Activated CD8-positive, alpha-beta T cell treated with anti-CD3 and anti-CD28 coated beads for 36 hours (primary cell): ENCODE results near the gene CDK5RAP1. TPM values are rescaled to one million over a fixed set of nuclear protein-coding genes. Genes with fewer than 3 reads are reported as not detected.

ENCODE experiments used
- ATAC-seq: fragments of 200-7000 bp; cut with Tn5 transposase; one replicate; pipeline ENCODE4 v1.10.0; 2021; ENCODE audit warnings: mild to moderate bottlenecking, moderate library complexity
- CTCF ChIA-PET: fragments of 350-600 bp; sonication (Branson Sonifier 250); formaldehyde crosslinking; loops from one replicate; lab custom pipeline; 2021; ENCODE audit warnings: antibody characterized with exemption; lab: Charles Lee
- POLR2A ChIA-PET: fragments of 350-600 bp; sonication (Branson Sonifier 250); formaldehyde crosslinking; loops from one replicate; lab custom pipeline; 2021; ENCODE audit warnings: antibody characterized with exemption; lab: Charles Lee
- DNase-seq: peaks from one replicate; pipeline ENCODE4 v3.0.0-alpha.2; 2020
- H3K27ac Mint-ChIP-seq: one replicate; pipeline ENCODE4 v1.8.0; 2021; ENCODE audit warnings: mild to moderate bottlenecking, mixed read lengths
- H3K27me3 Mint-ChIP-seq: one replicate; pipeline ENCODE4 v1.8.0; 2021; ENCODE audit warnings: mixed read lengths
- H3K36me3 Mint-ChIP-seq: one replicate; pipeline ENCODE4 v1.8.0; 2021; ENCODE audit warnings: low read depth, mixed read lengths
- H3K4me1 Mint-ChIP-seq: one replicate; pipeline ENCODE4 v1.8.0; 2021; ENCODE audit warnings: low read depth, mixed read lengths
- H3K4me3 Mint-ChIP-seq: one replicate; pipeline ENCODE4 v1.8.0; 2021; ENCODE audit warnings: mild to moderate bottlenecking, moderate library complexity, mixed read lengths
- H3K9me3 Mint-ChIP-seq: one replicate; pipeline ENCODE4 v1.8.0; 2021; ENCODE audit warnings: mixed read lengths
- intact Hi-C: fragments of 100-400 bp; cut with micrococcal nuclease; formaldehyde crosslinking; loops from one replicate; pipeline ENCODE4 v1.10.0; 2022
- total RNA-seq, 2 experiments: library from RNA; stranded (reverse); gene quantifications; one replicate each; pipeline ENCODE4 v1.2.3, GENCODE V29; 2021
- TF ChIP-seq, protein P1 (sequence below): fragments of 200-600 bp; IDR thresholded peaks from one replicate; pipeline ENCODE4 v1.8.0; 2022; ENCODE audit warnings: antibody characterized with exemption, mild to moderate bottlenecking

Gene CDK5RAP1
- total RNA-seq, 2 experiments from 2014 or later: 35.4 to 38.2 TPM

DNA sequence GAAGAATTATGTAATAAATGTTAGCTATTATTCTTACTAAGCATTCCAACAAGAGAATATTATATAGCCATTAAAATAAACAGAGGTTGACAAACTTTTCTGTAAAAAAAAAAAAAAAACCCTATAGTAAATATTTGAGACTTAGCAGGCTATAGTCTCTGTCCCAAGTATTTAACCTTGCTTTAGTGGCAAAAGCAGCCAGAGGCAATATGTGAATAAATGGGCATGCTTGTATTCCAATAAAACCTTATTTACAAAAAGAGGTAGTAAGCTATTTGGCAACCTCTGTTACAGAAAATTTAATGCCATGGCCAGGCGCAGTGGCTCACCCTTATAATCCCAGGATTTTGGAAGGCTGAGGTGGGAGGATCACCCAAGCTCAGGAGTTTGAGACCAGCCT lies 14.6 kb downstream of the CDK5RAP1 start:
- CTCF ChIA-PET: no interaction called here
- H3K27me3 Mint-ChIP-seq: no peaks in the 10 kb centered on the region
- DNase-seq: no peak
- no peaks in the 10 kb centered on the region for H3K9me3 Mint-ChIP-seq
- no peak for ATAC-seq
- intact Hi-C loops: no loop called here
- no peak overlapping the region for H3K4me3 Mint-ChIP-seq
- H3K27ac Mint-ChIP-seq: no peak overlapping the region
- TF ChIP-seq, protein P1, sequence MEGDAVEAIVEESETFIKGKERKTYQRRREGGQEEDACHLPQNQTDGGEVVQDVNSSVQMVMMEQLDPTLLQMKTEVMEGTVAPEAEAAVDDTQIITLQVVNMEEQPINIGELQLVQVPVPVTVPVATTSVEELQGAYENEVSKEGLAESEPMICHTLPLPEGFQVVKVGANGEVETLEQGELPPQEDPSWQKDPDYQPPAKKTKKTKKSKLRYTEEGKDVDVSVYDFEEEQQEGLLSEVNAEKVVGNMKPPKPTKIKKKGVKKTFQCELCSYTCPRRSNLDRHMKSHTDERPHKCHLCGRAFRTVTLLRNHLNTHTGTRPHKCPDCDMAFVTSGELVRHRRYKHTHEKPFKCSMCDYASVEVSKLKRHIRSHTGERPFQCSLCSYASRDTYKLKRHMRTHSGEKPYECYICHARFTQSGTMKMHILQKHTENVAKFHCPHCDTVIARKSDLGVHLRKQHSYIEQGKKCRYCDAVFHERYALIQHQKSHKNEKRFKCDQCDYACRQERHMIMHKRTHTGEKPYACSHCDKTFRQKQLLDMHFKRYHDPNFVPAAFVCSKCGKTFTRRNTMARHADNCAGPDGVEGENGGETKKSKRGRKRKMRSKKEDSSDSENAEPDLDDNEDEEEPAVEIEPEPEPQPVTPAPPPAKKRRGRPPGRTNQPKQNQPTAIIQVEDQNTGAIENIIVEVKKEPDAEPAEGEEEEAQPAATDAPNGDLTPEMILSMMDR: no peak
- H3K4me1 Mint-ChIP-seq: no peaks in the 10 kb centered on the region
- POLR2A ChIA-PET: interaction anchor here (0.5 kb wide), 1 partner anchor 119 kb away, joined by 3 read pairs; no protein-coding TSS in a partner anchor
- peaks cover 23% of the 10 kb centered on the region for H3K36me3 Mint-ChIP-seq

DNA sequence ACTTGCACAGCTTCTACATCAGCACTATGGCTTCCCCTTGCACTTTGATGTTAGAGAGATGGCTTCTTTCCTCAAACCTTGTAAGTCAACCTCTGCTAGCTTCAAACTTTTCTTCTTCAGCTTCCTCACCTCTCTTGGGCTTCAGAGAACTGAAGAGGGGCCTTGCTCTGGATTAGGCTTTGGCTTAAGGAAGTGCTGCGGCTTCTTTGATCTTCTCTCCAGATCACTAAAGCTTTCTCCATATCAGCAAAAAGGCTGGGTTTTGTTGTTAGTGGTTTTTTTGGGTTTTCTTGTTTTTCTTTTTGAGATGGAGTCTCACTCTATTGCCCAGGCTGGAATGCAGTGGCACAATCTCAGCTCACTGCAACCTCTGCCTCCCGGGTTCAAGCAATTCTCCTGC lies 24.0 kb downstream of the CDK5RAP1 start:
- ATAC-seq (no peak), DNase-seq (no peak)
- Mint-ChIP-seq H3K36me3 (peaks cover 27% of the 10 kb centered on the region), H3K9me3 (no peaks in the 10 kb centered on the region), H3K4me3 (no peak overlapping the region), H3K27me3 (no peaks in the 10 kb centered on the region), H3K27ac (no peak overlapping the region), H3K4me1 (peaks cover 2% of the 10 kb centered on the region)
- intact Hi-C loops: no loop called here
- CTCF ChIA-PET: no interaction called here
- TF ChIP-seq, protein P1: no peak
- POLR2A ChIA-PET: interaction anchor here (0.8 to 1.2 kb wide), 2 partner anchors 23 to 24 kb away, joined by 3 read pairs; partner anchors contain the start of gene CDK5RAP1

DNA sequence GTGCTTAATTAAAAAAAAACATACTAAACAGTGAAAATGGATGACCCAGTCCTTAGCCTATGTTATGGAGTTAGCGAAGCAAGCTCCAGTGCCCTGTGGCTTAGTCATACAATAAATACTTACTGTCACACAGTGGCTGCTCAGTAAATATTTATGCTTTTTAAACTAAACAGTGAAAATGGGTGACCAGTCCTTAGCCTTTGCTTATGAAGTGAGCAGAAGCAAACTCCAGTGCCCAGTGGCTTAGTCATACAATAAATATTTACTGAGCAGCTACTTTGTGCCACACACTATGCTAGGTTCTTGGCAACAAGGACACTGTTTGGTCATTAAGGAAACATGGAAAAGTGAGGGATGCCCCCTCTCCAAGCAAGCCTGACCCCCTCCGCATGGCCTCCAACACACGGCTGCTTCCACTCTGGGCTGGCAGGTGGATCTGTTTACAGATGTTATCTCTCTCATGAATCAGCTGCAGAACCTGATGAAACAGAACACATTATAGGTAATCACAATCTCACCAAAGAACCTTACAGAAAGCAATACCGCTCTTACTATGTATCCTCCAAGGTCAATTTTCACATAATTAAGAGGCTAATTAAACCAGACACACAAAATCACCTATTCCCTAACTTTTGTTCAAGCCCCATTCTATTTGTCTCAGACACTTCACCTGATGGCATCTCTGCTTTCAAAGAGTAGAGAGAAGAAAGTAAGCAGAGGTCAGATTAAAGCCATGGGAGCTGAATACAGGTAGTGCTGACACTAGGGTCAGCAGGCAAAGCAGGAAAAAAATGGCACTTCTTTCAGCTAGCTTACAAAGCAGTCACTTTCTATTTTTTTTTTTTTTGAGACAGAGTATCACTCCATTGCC lies 27.3 kb downstream of the CDK5RAP1 start:
- Mint-ChIP-seq H3K4me3 (no peak overlapping the region), H3K27me3 (no peaks in the 10 kb centered on the region), H3K27ac (no peak overlapping the region), H3K9me3 (no peaks in the 10 kb centered on the region), H3K4me1 (peaks cover 15% of the 10 kb centered on the region), H3K36me3 (peaks cover 29% of the 10 kb centered on the region)
- ChIA-PET POLR2A (no interaction called here), CTCF (interaction anchor here (0.5 kb wide), 1 partner anchor 27 kb away, joined by 3 read pairs; no protein-coding TSS in a partner anchor)
- ATAC-seq (no peak), DNase-seq (no peak)
- TF ChIP-seq, protein P1: no peak
- intact Hi-C loops: no loop called here

GRCh38 chr20:33372993-33373441 lies 28.3 kb downstream of the CDK5RAP1 start:
- POLR2A ChIA-PET: no interaction called here
- Mint-ChIP-seq H3K27ac (peak overlapping the region; percentile 8), H3K4me3 (no peak overlapping the region), H3K36me3 (peaks cover 21% of the 10 kb centered on the region), H3K27me3 (no peaks in the 10 kb centered on the region), H3K4me1 (peaks cover 15% of the 10 kb centered on the region), H3K9me3 (no peaks in the 10 kb centered on the region)
- TF ChIP-seq, protein P1: no peak
- CTCF ChIA-PET: no interaction called here
- DNase-seq (no peak), ATAC-seq (no peak)
- intact Hi-C loops: no loop called here

DNA sequence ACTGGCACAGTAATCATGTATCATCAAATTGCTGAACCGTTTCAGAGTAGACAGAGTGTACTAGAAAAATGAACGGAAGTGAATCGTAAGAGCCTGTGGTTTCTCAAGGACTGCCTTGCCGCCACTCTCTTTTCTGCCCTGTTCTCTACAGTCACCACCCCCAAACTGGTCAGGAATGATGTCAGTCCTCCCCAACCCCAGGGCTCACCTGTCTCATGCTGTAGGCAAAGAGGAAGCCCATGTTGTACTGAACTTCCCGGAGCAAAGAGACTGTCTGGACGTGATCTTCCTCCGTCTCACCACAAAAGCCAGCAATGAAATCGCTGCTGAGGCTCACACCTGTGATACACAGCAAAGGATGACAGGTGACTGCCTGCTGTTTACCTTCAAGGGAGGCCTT lies 31.0 kb downstream of the CDK5RAP1 start:
- POLR2A ChIA-PET: no interaction called here
- Mint-ChIP-seq H3K27me3 (no peaks in the 10 kb centered on the region), H3K4me3 (no peak overlapping the region), H3K27ac (peak overlapping the region; percentile 71), H3K4me1 (peaks cover 15% of the 10 kb centered on the region), H3K36me3 (peaks cover 35% of the 10 kb centered on the region), H3K9me3 (no peaks in the 10 kb centered on the region)
- ATAC-seq (peak; percentile 70), DNase-seq (peak; percentile 42)
- CTCF ChIA-PET: no interaction called here
- TF ChIP-seq, protein P1: no peak
- intact Hi-C loops: no loop called here
